Measurements from ENCODE around the gene PLCH1.

Gene PLCH1

GRCh38 chr3:155594526-155595187, 150.2 kb downstream of the PLCH1 start:
- H3K36me3 ChIP-seq (ENCODE audit: insufficient read depth, low read length): no peaks in the 10 kb centered on the region
- TF ChIP-seq FOXP2 (optimal IDR thresholded peaks at IDR 0.05; ENCODE audit: control extremely low read depth, extremely low read length, insufficient read depth) (no peak), POLR2AphosphoS5 (IDR thresholded peaks at IDR 0.05; ENCODE audit: borderline replicate concordance, low read depth, low read length) (no peak), EZH2 (IDR thresholded peaks at IDR 0.05) (no peak)
- no peak overlapping the region for H3K9ac ChIP-seq (ENCODE audit: insufficient read length)
- no peaks in the 10 kb centered on the region for H3K9me3 ChIP-seq (ENCODE audit: low read depth, low read length)
- no peak overlapping the region for H3K27ac ChIP-seq
- DNase-seq (ENCODE audit: low read depth, low spot score): no peak
- no peak overlapping the region for H3K4me3 ChIP-seq

GRCh38 chr3:155587581-155587980, 157.3 kb downstream of the PLCH1 start:
- Histone ChIP-seq H3K4me3 (no peak overlapping the region), H3K9me3 (ENCODE audit: low read depth, low read length) (no peaks in the 10 kb centered on the region), H3K27ac (no peak overlapping the region), H3K36me3 (ENCODE audit: insufficient read depth, low read length) (no peaks in the 10 kb centered on the region), H3K9ac (ENCODE audit: insufficient read length) (no peak overlapping the region)
- TF ChIP-seq EZH2 (IDR thresholded peaks at IDR 0.05) (no peak), POLR2AphosphoS5 (IDR thresholded peaks at IDR 0.05; ENCODE audit: borderline replicate concordance, low read depth, low read length) (no peak), FOXP2 (optimal IDR thresholded peaks at IDR 0.05; ENCODE audit: control extremely low read depth, extremely low read length, insufficient read depth) (no peak)
- DNase-seq (ENCODE audit: low read depth, low spot score): no peak

GRCh38 chr3:155585384-155585783, 159.5 kb downstream of the PLCH1 start:
- no peaks in the 10 kb centered on the region for H3K36me3 ChIP-seq (ENCODE audit: insufficient read depth, low read length)
- no peak overlapping the region for H3K4me3 ChIP-seq
- TF ChIP-seq EZH2 (IDR thresholded peaks at IDR 0.05) (no peak), FOXP2 (optimal IDR thresholded peaks at IDR 0.05; ENCODE audit: control extremely low read depth, extremely low read length, insufficient read depth) (no peak), POLR2AphosphoS5 (IDR thresholded peaks at IDR 0.05; ENCODE audit: borderline replicate concordance, low read depth, low read length) (no peak)
- no peaks in the 10 kb centered on the region for H3K9me3 ChIP-seq (ENCODE audit: low read depth, low read length)
- DNase-seq (ENCODE audit: low read depth, low spot score): no peak
- no peak overlapping the region for H3K9ac ChIP-seq (ENCODE audit: insufficient read length)
- no peak overlapping the region for H3K27ac ChIP-seq

GRCh38 chr3:155581579-155581978, 163.3 kb downstream of the PLCH1 start:
- no peak for DNase-seq (ENCODE audit: low read depth, low spot score)
- no peaks in the 10 kb centered on the region for H3K9me3 ChIP-seq (ENCODE audit: low read depth, low read length)
- H3K9ac ChIP-seq (ENCODE audit: insufficient read length): no peak overlapping the region

GRCh38 chr3:155572085-155572484, 172.8 kb downstream of the PLCH1 start:
- TF ChIP-seq EZH2 (IDR thresholded peaks at IDR 0.05): no peak
- Histone ChIP-seq H3K36me3 (ENCODE audit: insufficient read depth, low read length) (no peaks in the 10 kb centered on the region), H3K27ac (no peak overlapping the region), H3K9ac (ENCODE audit: insufficient read length) (no peak overlapping the region), H3K4me3 (no peak overlapping the region), H3K9me3 (ENCODE audit: low read depth, low read length) (no peaks in the 10 kb centered on the region)
- no peak for DNase-seq (ENCODE audit: low read depth, low spot score)

More at GRCh38 chr3:155581579-155581978, 163.3 kb downstream of the PLCH1 start:
- no peak for TF ChIP-seq FOXP2 (optimal IDR thresholded peaks at IDR 0.05; ENCODE audit: control extremely low read depth, extremely low read length, insufficient read depth)
- no peak for TF ChIP-seq POLR2AphosphoS5 (IDR thresholded peaks at IDR 0.05; ENCODE audit: borderline replicate concordance, low read depth, low read length)
- no peak for TF ChIP-seq EZH2 (IDR thresholded peaks at IDR 0.05)
- H3K4me3 ChIP-seq: no peak overlapping the region
- no peaks in the 10 kb centered on the region for H3K36me3 ChIP-seq (ENCODE audit: insufficient read depth, low read length)
- no peak overlapping the region for H3K27ac ChIP-seq

GRCh38 chr3:155568295-155568694, 176.6 kb downstream of the PLCH1 start:
- no peaks in the 10 kb centered on the region for H3K9me3 ChIP-seq (ENCODE audit: low read depth, low read length)
- no peak overlapping the region for H3K9ac ChIP-seq (ENCODE audit: insufficient read length)
- no peak overlapping the region for H3K4me3 ChIP-seq
- H3K27ac ChIP-seq: no peak overlapping the region
- TF ChIP-seq FOXP2 (optimal IDR thresholded peaks at IDR 0.05; ENCODE audit: control extremely low read depth, extremely low read length, insufficient read depth) (no peak), POLR2AphosphoS5 (IDR thresholded peaks at IDR 0.05; ENCODE audit: borderline replicate concordance, low read depth, low read length) (no peak), EZH2 (IDR thresholded peaks at IDR 0.05) (no peak)
- no peak for DNase-seq (ENCODE audit: low read depth, low spot score)
- H3K36me3 ChIP-seq (ENCODE audit: insufficient read depth, low read length): no peaks in the 10 kb centered on the region

GRCh38 chr3:155560594-155560993, 184.3 kb downstream of the PLCH1 start:
- DNase-seq (ENCODE audit: low read depth, low spot score): no peak
- TF ChIP-seq POLR2AphosphoS5 (IDR thresholded peaks at IDR 0.05; ENCODE audit: borderline replicate concordance, low read depth, low read length) (no peak), EZH2 (IDR thresholded peaks at IDR 0.05) (no peak), FOXP2 (optimal IDR thresholded peaks at IDR 0.05; ENCODE audit: control extremely low read depth, extremely low read length, insufficient read depth) (no peak)
- no peaks in the 10 kb centered on the region for H3K36me3 ChIP-seq (ENCODE audit: insufficient read depth, low read length)
- no peaks in the 10 kb centered on the region for H3K9me3 ChIP-seq (ENCODE audit: low read depth, low read length)
- H3K9ac ChIP-seq (ENCODE audit: insufficient read length): no peak overlapping the region
- no peak overlapping the region for H3K27ac ChIP-seq
- no peak overlapping the region for H3K4me3 ChIP-seq

- no peak for DNase-seq (ENCODE audit: low read depth, low spot score)
- Histone ChIP-seq H3K9me3 (ENCODE audit: low read depth, low read length) (no peaks in the 10 kb centered on the region), H3K27ac (no peak overlapping the region), H3K4me3 (no peak overlapping the region), H3K36me3 (ENCODE audit: insufficient read depth, low read length) (no peaks in the 10 kb centered on the region), H3K9ac (ENCODE audit: insufficient read length) (no peak overlapping the region)
- no peak for TF ChIP-seq POLR2AphosphoS5 (IDR thresholded peaks at IDR 0.05; ENCODE audit: borderline replicate concordance, low read depth, low read length)
- TF ChIP-seq FOXP2 (optimal IDR thresholded peaks at IDR 0.05; ENCODE audit: control extremely low read depth, extremely low read length, insufficient read depth): no peak
- TF ChIP-seq EZH2 (IDR thresholded peaks at IDR 0.05): no peak
Observed at GRCh38 chr3:155560135-155560534, 184.7 kb downstream of the PLCH1 start.

GRCh38 chr3:155556531-155556930, 188.3 kb downstream of the PLCH1 start:
- DNase-seq (ENCODE audit: low read depth, low spot score): no peak
- Histone ChIP-seq H3K27ac (no peak overlapping the region), H3K9me3 (ENCODE audit: low read depth, low read length) (no peaks in the 10 kb centered on the region), H3K4me3 (no peak overlapping the region), H3K36me3 (ENCODE audit: insufficient read depth, low read length) (no peaks in the 10 kb centered on the region), H3K9ac (ENCODE audit: insufficient read length) (no peak overlapping the region)
- no peak for TF ChIP-seq FOXP2 (optimal IDR thresholded peaks at IDR 0.05; ENCODE audit: control extremely low read depth, extremely low read length, insufficient read depth)
- no peak for TF ChIP-seq EZH2 (IDR thresholded peaks at IDR 0.05)
- TF ChIP-seq POLR2AphosphoS5 (IDR thresholded peaks at IDR 0.05; ENCODE audit: borderline replicate concordance, low read depth, low read length): no peak
